ENCODE results near the gene NECAP2.

- TF ChIP-seq POLR2A (IDR thresholded peaks at IDR 0.05; ENCODE audit: low read length) (no peak), EHMT2 (IDR thresholded peaks at IDR 0.05; ENCODE audit: low read depth) (no peak), RCOR1 (IDR thresholded peaks at IDR 0.05; ENCODE audit: low read depth, low read length) (no peak), BHLHE40 (IDR thresholded peaks at IDR 0.05; ENCODE audit: low read depth, low read length) (no peak), RAD21 (conservative IDR thresholded peaks at IDR 0.05 in 1 of 2, IDR thresholded peaks at IDR 0.05 in 1 of 2) (no peak)
- TF ChIP-seq, protein P1, sequence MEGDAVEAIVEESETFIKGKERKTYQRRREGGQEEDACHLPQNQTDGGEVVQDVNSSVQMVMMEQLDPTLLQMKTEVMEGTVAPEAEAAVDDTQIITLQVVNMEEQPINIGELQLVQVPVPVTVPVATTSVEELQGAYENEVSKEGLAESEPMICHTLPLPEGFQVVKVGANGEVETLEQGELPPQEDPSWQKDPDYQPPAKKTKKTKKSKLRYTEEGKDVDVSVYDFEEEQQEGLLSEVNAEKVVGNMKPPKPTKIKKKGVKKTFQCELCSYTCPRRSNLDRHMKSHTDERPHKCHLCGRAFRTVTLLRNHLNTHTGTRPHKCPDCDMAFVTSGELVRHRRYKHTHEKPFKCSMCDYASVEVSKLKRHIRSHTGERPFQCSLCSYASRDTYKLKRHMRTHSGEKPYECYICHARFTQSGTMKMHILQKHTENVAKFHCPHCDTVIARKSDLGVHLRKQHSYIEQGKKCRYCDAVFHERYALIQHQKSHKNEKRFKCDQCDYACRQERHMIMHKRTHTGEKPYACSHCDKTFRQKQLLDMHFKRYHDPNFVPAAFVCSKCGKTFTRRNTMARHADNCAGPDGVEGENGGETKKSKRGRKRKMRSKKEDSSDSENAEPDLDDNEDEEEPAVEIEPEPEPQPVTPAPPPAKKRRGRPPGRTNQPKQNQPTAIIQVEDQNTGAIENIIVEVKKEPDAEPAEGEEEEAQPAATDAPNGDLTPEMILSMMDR (IDR thresholded peaks at IDR 0.05), result no peak
- TF ChIP-seq, protein P2, sequence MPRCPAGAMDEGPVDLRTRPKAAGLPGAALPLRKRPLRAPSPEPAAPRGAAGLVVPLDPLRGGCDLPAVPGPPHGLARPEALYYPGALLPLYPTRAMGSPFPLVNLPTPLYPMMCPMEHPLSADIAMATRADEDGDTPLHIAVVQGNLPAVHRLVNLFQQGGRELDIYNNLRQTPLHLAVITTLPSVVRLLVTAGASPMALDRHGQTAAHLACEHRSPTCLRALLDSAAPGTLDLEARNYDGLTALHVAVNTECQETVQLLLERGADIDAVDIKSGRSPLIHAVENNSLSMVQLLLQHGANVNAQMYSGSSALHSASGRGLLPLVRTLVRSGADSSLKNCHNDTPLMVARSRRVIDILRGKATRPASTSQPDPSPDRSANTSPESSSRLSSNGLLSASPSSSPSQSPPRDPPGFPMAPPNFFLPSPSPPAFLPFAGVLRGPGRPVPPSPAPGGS (IDR thresholded peaks at IDR 0.05), result no peak
Measured at GRCh38 chr1:16461681-16462080, 21.2 kb downstream of the NECAP2 start.

Data from A549 (cell line).